GM18519 (cell line): ENCODE data around the gene PDCD4.

ENCODE experiments used
- ATAC-seq: cut with Tn5 transposase; IDR thresholded peaks from one replicate; pipeline ENCODE4 v1.9.1; 2021; ENCODE audit warnings: mild to moderate bottlenecking, moderate library complexity; ENCODE audit not compliant: unreplicated experiment, low FRiP score

PDCD4 gene

GRCh38 chr10:110859973-110860376 is 11.8 kb upstream of the PDCD4 start:
- no peak for ATAC-seq

GRCh38 chr10:110860576-110861241 is 11.0 kb upstream of the PDCD4 start:
- peak; percentile 38 for ATAC-seq

- no peak for ATAC-seq
These were observed 10.3 kb upstream of the PDCD4 start for GRCh38 chr10:110861476-110861875.

- no peak for ATAC-seq
These were observed 9.6 kb upstream of the PDCD4 start for GRCh38 chr10:110861930-110862649.

- no peak for ATAC-seq
These were observed 8.8 kb upstream of the PDCD4 start for GRCh38 chr10:110862961-110863360.

- ATAC-seq = no peak
These were observed 8.4 kb upstream of the PDCD4 start for GRCh38 chr10:110863361-110863760.

- ATAC-seq = no peak
These were observed 7.8 kb upstream of the PDCD4 start for GRCh38 chr10:110863956-110864355.

GRCh38 chr10:110864662-110865140 is 7.0 kb upstream of the PDCD4 start:
- ATAC-seq = peak; percentile 48

GRCh38 chr10:110865186-110865808 is 6.4 kb upstream of the PDCD4 start:
- no peak for ATAC-seq

GRCh38 chr10:110865809-110866482 is 5.8 kb upstream of the PDCD4 start:
- peak; percentile 22 for ATAC-seq

GRCh38 chr10:110867011-110867806 is 4.5 kb upstream of the PDCD4 start:
- peak; percentile 34 for ATAC-seq

GRCh38 chr10:110867807-110868465 is 3.8 kb upstream of the PDCD4 start:
- no peak for ATAC-seq

GRCh38 chr10:110868981-110869380 is 2.7 kb upstream of the PDCD4 start:
- no peak for ATAC-seq

- ATAC-seq = no peak
These were observed 868 bp upstream of the PDCD4 start for GRCh38 chr10:110870823-110871297.

- ATAC-seq = no peak
These were observed 636 bp downstream of the PDCD4 start for GRCh38 chr10:110872145-110872983.

- ATAC-seq = no peak
These were observed 1.5 kb downstream of the PDCD4 start for GRCh38 chr10:110872984-110873923.

- ATAC-seq = no peak
These were observed 2.2 kb downstream of the PDCD4 start for GRCh38 chr10:110873951-110874350.

- ATAC-seq = no peak
These were observed 4.3 kb downstream of the PDCD4 start for GRCh38 chr10:110876000-110876399.
